ENCODE data around the gene PTPRK. TPM values are rescaled to one million over a fixed set of nuclear protein-coding genes. Genes with fewer than 3 reads are reported as not detected.

The PTPRK gene
- total RNA-seq, 4 donors from 2014 or later = 20.0 to 64.2 (median 36.6) TPM

DNA sequence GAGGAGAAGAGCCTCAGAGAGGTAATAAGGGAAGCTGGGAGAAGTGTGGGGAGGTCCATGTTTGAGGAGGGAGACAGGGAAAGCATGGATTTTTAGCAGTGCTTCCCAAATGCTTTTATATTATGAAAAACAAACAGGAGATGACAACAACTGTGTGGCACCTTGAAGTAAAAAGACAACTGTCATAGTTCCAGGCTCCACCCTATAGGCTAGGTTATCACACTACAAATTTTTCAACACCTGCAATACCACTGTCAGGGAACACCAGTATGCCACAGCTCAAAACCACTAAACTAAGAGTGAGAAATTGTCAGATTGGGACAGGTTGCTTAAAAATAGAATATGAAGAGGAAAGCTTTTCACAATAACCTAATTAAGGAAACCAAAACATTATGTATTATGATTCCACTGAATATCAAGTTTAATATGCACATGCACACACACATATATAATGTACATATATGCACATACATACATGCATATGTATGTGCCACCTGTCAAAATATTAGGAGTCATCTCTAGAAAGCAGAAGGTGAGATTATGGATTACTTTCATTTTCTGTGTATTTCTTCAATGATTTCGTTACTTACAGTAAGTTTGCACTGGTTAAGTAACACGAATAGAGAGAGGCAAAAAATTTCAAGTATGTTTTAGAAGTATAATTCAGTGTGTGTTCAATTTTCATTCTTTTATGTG is 261.2 kb downstream of the PTPRK start:
- no peaks in the 10 kb centered on the region for H3K9me3 ChIP-seq
- H3K4me1 ChIP-seq = no peaks in the 10 kb centered on the region
- H3K4me3 ChIP-seq = no peak overlapping the region
- H3K36me3 ChIP-seq = no peaks in the 10 kb centered on the region
- no peaks in the 10 kb centered on the region for H3K27me3 ChIP-seq
- intact Hi-C loops (cut with DNase I; ENCODE audit: low total_unique reads) = no loop called here
- no peak overlapping the region for H3K27ac ChIP-seq
- DNase-seq = no peak
- TF ChIP-seq, protein P1, sequence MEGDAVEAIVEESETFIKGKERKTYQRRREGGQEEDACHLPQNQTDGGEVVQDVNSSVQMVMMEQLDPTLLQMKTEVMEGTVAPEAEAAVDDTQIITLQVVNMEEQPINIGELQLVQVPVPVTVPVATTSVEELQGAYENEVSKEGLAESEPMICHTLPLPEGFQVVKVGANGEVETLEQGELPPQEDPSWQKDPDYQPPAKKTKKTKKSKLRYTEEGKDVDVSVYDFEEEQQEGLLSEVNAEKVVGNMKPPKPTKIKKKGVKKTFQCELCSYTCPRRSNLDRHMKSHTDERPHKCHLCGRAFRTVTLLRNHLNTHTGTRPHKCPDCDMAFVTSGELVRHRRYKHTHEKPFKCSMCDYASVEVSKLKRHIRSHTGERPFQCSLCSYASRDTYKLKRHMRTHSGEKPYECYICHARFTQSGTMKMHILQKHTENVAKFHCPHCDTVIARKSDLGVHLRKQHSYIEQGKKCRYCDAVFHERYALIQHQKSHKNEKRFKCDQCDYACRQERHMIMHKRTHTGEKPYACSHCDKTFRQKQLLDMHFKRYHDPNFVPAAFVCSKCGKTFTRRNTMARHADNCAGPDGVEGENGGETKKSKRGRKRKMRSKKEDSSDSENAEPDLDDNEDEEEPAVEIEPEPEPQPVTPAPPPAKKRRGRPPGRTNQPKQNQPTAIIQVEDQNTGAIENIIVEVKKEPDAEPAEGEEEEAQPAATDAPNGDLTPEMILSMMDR (IDR thresholded peaks at IDR 0.05) = no peak
- no peak for TF ChIP-seq POLR2A (IDR thresholded peaks at IDR 0.05)

DNA sequence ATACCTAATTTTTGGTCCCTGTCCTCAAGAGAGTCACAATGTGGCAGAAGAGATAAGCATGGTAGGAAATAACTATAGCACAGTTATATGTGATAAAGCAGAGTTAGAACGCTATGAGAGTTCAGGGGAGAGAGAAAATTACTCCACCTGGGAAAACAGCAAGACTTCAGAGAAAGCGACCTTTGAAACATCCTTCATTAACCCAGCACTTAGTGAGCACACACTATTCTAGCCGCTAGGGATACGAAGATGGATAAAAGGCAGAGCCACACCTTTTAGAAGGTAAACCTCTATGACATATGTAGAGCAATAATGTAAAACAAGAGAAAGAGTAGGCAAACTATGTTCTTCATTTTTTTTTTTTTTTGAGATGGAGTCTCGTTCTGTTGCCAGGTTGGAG is 264.3 kb downstream of the PTPRK start:
- no peak overlapping the region for H3K4me3 ChIP-seq
- H3K27me3 ChIP-seq = no peaks in the 10 kb centered on the region
- no peaks in the 10 kb centered on the region for H3K36me3 ChIP-seq
- no peak for DNase-seq
- no peak for TF ChIP-seq POLR2A (IDR thresholded peaks at IDR 0.05)
- TF ChIP-seq, protein P1 (IDR thresholded peaks at IDR 0.05) = no peak
- intact Hi-C loops (cut with DNase I; ENCODE audit: low total_unique reads) = no loop called here
- H3K4me1 ChIP-seq = no peaks in the 10 kb centered on the region
- H3K9me3 ChIP-seq = no peaks in the 10 kb centered on the region
- no peak overlapping the region for H3K27ac ChIP-seq

DNA sequence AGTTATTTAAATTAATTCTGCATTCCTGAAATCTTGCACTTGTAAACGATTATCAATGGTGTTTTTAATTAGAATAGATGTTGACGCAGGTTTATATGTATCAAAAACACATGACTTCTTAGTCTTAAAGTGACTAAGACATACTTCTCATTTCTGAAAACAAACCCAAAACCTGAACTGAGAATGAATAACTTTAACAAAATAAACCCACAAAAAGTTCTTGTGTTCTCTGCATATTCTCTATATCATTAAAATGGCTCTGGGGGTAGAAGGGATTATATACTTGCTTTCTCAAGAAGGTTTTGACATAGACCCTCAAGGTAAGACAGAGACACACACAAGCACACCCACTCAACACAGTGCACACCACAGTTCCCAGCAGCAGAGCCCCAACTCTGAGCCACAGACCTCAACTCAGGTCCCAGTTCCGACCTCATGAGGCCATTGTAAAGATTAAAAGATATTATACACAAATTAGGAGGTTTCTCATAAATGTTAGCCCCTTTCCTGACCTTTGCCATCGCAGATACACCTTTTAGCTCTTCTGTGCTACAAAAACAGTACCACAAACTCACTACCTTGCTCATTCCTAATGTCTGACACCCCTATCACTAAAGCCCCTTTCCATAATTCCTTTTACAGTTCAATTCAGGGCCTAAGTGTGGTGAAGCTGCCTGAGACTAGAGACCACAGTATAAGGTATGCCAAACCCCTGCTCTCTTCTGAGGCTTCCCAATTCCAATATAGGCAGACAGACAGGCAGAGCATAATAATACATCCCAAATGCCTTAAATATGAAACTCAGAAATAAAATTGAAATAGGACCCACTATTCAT is 267.8 kb downstream of the PTPRK start:
- TF ChIP-seq POLR2A (IDR thresholded peaks at IDR 0.05) = no peak
- TF ChIP-seq, protein P1 (IDR thresholded peaks at IDR 0.05) = no peak
- intact Hi-C loops (cut with DNase I; ENCODE audit: low total_unique reads) = no loop called here
- Histone ChIP-seq H3K4me3 (no peak overlapping the region), H3K27ac (no peak overlapping the region), H3K9me3 (no peaks in the 10 kb centered on the region), H3K27me3 (no peaks in the 10 kb centered on the region), H3K4me1 (no peaks in the 10 kb centered on the region), H3K36me3 (no peaks in the 10 kb centered on the region)
- DNase-seq = no peak

DNA sequence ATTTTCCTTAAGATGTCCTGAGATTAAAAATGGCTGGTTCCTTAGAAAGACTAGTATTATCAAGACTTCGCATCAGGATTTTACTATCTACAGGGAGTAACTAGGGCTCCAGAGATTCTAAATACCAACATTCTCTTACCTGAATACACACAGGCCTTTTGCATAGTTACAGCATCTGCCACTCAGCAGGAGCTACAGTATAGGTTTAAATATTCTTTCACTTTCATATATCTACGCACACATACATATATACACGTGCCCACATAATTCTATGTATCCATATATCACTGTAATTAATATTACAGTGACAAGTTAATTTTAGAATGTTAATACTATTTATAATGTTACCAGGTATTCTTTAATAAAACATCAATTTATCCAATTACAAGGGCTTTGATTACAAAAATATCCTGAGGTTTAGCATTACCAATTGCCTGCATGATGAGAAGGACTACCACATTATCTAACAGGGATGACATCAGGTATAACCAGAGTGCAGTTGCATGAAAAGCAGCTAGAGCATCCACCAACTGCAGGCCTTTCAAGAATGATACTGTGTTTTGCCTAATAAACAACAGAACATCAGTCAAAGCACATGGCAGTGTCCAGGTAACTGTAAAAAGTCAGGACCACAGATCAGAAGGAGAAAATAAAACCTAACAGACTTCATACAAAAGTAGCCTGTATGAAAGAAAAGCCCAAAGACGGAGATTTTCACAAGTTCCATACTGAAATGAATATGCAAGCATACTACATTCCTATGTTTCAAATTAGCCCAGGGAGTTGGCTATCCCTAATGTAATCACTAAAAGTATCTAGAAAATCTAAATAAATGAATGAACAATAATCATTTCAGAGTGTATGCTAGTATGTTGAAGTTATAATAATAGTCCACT is 268.7 kb downstream of the PTPRK start:
- no peaks in the 10 kb centered on the region for H3K36me3 ChIP-seq
- no peak overlapping the region for H3K27ac ChIP-seq
- no peak for DNase-seq
- H3K4me1 ChIP-seq = no peaks in the 10 kb centered on the region
- TF ChIP-seq, protein P1 (IDR thresholded peaks at IDR 0.05) = no peak
- no peak for TF ChIP-seq POLR2A (IDR thresholded peaks at IDR 0.05)
- intact Hi-C loops (cut with DNase I; ENCODE audit: low total_unique reads) = no loop called here
- no peaks in the 10 kb centered on the region for H3K27me3 ChIP-seq
- no peak overlapping the region for H3K4me3 ChIP-seq
- H3K9me3 ChIP-seq = no peaks in the 10 kb centered on the region
